PC-9 (cell line): ENCODE measurements around the gene SNRPB2.

Experiments used
- CTCF ChIP-seq: fragments of 200-600 bp; sonication (generic); conservative IDR thresholded peaks from 2 replicates; pipeline ENCODE4 v1.6.1; 2017; ENCODE audit warnings: mixed run types, antibody characterized with exemption, mild to moderate bottlenecking, moderate library complexity
- EZH2 ChIP-seq: fragments of 200-600 bp; sonication (generic); IDR thresholded peaks from 2 replicates; pipeline ENCODE4 v1.8.0; 2017; ENCODE audit warnings: antibody characterized with exemption, low read depth

GRCh38 chr20:16760431-16761304 lies 30.8 kb downstream of the SNRPB2 start:
- TF ChIP-seq CTCF (no peak), EZH2 (no peak)
